Activated T-helper 17 cell treated with anti-CD3 and anti-CD28 coated beads, Interleukin-2, amount 50 U/mL, for 72 hours (primary cell): ENCODE results near the gene NEURL4. TPM values are rescaled to one million over a fixed set of nuclear protein-coding genes. Genes with fewer than 3 reads are reported as not detected.

Experiments
- total RNA-seq, 2 donors: library from RNA; stranded (reverse); gene quantifications; one replicate each; pipeline ENCODE4 v1.2.3, GENCODE V29; 2022

The NEURL4 gene
- total RNA-seq, 2 donors from 2014 or later, result 22.9 to 33.0 TPM

Other genes with a start within 250 kb of the NEURL4 start
- not detected for gene CLEC10A, start 249.1 kb downstream of the NEURL4 start, total RNA-seq
- not detected for gene ASGR2, start 214.5 kb downstream of the NEURL4 start, total RNA-seq
- 1 to 10 TPM in 1 of 2 donors, under 1 TPM in 1; 0.67 to 4.5 TPM for gene ASGR1, start 150.0 kb downstream of the NEURL4 start, total RNA-seq
- gene DLG4, start 109.5 kb downstream of the NEURL4 start, total RNA-seq, result 10 to 100 TPM in 1 of 2 donors, 1 to 10 TPM in 1; 5.9 to 19.4 TPM
- gene ACADVL, start 109.4 kb downstream of the NEURL4 start, total RNA-seq, result 100 to 1,000 TPM; 495 to 517 TPM
- gene DVL2, start 94.8 kb downstream of the NEURL4 start, total RNA-seq, result 10 to 100 TPM; 49.1 to 77.5 TPM
- 10 to 100 TPM; 43.5 to 52.3 TPM for gene PHF23, start 89.9 kb downstream of the NEURL4 start, total RNA-seq
- 100 to 1,000 TPM; 190 to 239 TPM for gene GABARAP, start 86.9 kb downstream of the NEURL4 start, total RNA-seq
- 100 to 1,000 TPM; 152 to 209 TPM for gene CTDNEP1, start 77.6 kb downstream of the NEURL4 start, total RNA-seq
- 10 to 100 TPM; 43.7 to 72.0 TPM for gene ELP5, start 77.1 kb downstream of the NEURL4 start, total RNA-seq
- gene CLDN7, start 66.9 kb downstream of the NEURL4 start, total RNA-seq, result 1 to 10 TPM in 1 of 2 donors, under 1 TPM in 1; 0.52 to 1.0 TPM
- gene SLC2A4, start 47.6 kb downstream of the NEURL4 start, total RNA-seq, result not detected
- under 1 TPM; 0.15 to 0.26 TPM for gene YBX2, start 34.7 kb downstream of the NEURL4 start, total RNA-seq
- gene EIF5A, start 21.7 kb downstream of the NEURL4 start, total RNA-seq, result 100 to 1,000 TPM; 429 to 978 TPM
- 10 to 100 TPM; 38.3 to 65.6 TPM for gene GPS2, start 14.0 kb downstream of the NEURL4 start, total RNA-seq
- gene ACAP1, start 7.2 kb upstream of the NEURL4 start, total RNA-seq, result 100 to 1,000 TPM; 527 to 774 TPM
- 10 to 100 TPM; 14.0 to 96.8 TPM for gene KCTD11, start 22.8 kb upstream of the NEURL4 start, total RNA-seq
- gene TMEM95, start 25.8 kb upstream of the NEURL4 start, total RNA-seq, result 1 to 10 TPM in 1 of 2 donors, under 1 TPM in 1; 0.22 to 1.1 TPM
- gene TNK1, start 51.8 kb upstream of the NEURL4 start, total RNA-seq, result 1 to 10 TPM; 2.9 to 4.8 TPM
- 10 to 100 TPM; 62.8 to 94.4 TPM for gene PLSCR3, start 65.2 kb upstream of the NEURL4 start, total RNA-seq
- gene TMEM256, start 74.8 kb upstream of the NEURL4 start, total RNA-seq, result 10 to 100 TPM; 64.1 to 69.7 TPM
- gene NLGN2, start 78.5 kb upstream of the NEURL4 start, total RNA-seq, result 10 to 100 TPM in 1 of 2 donors, 1 to 10 TPM in 1; 4.5 to 21.7 TPM
- not detected for gene SPEM1, start 91.0 kb upstream of the NEURL4 start, total RNA-seq
- gene SPEM2, start 96.3 kb upstream of the NEURL4 start, total RNA-seq, result not detected
- gene SPEM3, start 99.5 kb upstream of the NEURL4 start, total RNA-seq, result not detected
- gene TMEM102, start 106.1 kb upstream of the NEURL4 start, total RNA-seq, result 10 to 100 TPM; 17.7 to 18.0 TPM
- 10 to 100 TPM in 1 of 2 donors, 1 to 10 TPM in 1; 4.4 to 16.9 TPM for gene FGF11, start 110.2 kb upstream of the NEURL4 start, total RNA-seq
- 10 to 100 TPM; 10.9 to 13.0 TPM for gene CHRNB1, start 115.7 kb upstream of the NEURL4 start, total RNA-seq
- 10 to 100 TPM; 18.9 to 27.5 TPM for gene ZBTB4, start 150.3 kb upstream of the NEURL4 start, total RNA-seq
- not detected for gene SLC35G6, start 152.1 kb upstream of the NEURL4 start, total RNA-seq
- 100 to 1,000 TPM; 256 to 308 TPM for gene POLR2A, start 155.0 kb upstream of the NEURL4 start, total RNA-seq
- gene TNFSF12, start 219.7 kb upstream of the NEURL4 start, total RNA-seq, result 10 to 100 TPM; 27.4 to 44.2 TPM
- gene TNFSF13, start 229.4 kb upstream of the NEURL4 start, total RNA-seq, result 1 to 10 TPM; 1.5 to 1.9 TPM
- 10 to 100 TPM; 28.9 to 59.3 TPM for gene SENP3, start 232.6 kb upstream of the NEURL4 start, total RNA-seq